ENCODE data around the gene LRRC3. TPM values are rescaled to one million over a fixed set of nuclear protein-coding genes. Genes with fewer than 3 reads are reported as not detected.

Gene LRRC3
- total and polyA plus RNA-seq, 12 donors: 0.67 to 3.2 (median 1.9) TPM

GRCh38 chr21:44503901-44504399 lies 48.6 kb downstream of the LRRC3 start:
- Histone ChIP-seq H3K4me3 (no peak overlapping the region), H3K36me3 (replicated peaks in 1 of 2) (no peaks in the 10 kb centered on the region), H3K9me3 (replicated peaks in 1 of 3) (no peaks in the 10 kb centered on the region), H3K27me3 (peaks cover 4% of the 10 kb centered on the region), H3K4me1 (replicated peaks in 1 of 2) (no peaks in the 10 kb centered on the region), H3K27ac (no peak overlapping the region)
- intact Hi-C loops (cut with DNase I): no loop called here
- DNase-seq: peak in 1 of 7 donors; percentile 4
- 52 to 67% (median 59%) methylated on average over 13 to 20 of the region's 20 CpGs for WGBS, 4 donors
- no peak for TF ChIP-seq POLR2A (IDR thresholded peaks at IDR 0.05)
- no peak for TF ChIP-seq CTCF (IDR thresholded peaks at IDR 0.05)

GRCh38 chr21:44505673-44506278 lies 50.5 kb downstream of the LRRC3 start:
- Histone ChIP-seq H3K4me3 (no peak overlapping the region), H3K36me3 (replicated peaks in 1 of 2) (no peaks in the 10 kb centered on the region), H3K4me1 (replicated peaks in 1 of 2) (no peaks in the 10 kb centered on the region), H3K9me3 (replicated peaks in 1 of 3) (no peaks in the 10 kb centered on the region), H3K27me3 (peaks cover 8% of the 10 kb centered on the region), H3K27ac (no peak overlapping the region)
- intact Hi-C loops (cut with DNase I): no loop called here
- WGBS, 4 donors: 76 to 83% (median 77%) methylated on average over 10 to 16 of the region's 16 CpGs
- no peak for TF ChIP-seq CTCF (IDR thresholded peaks at IDR 0.05)
- TF ChIP-seq POLR2A (IDR thresholded peaks at IDR 0.05): no peak
- DNase-seq: no peak

- no peak for DNase-seq
- no peak overlapping the region for H3K4me3 ChIP-seq
- no peaks in the 10 kb centered on the region for H3K36me3 ChIP-seq (replicated peaks in 1 of 2)
- H3K27me3 ChIP-seq: peaks cover 8% of the 10 kb centered on the region
- 75 to 83% (median 79%) methylated on average over 25 to 44 of the region's 44 CpGs for WGBS, 4 donors
- intact Hi-C loops (cut with DNase I): no loop called here
- TF ChIP-seq POLR2A (IDR thresholded peaks at IDR 0.05): no peak
- TF ChIP-seq CTCF (IDR thresholded peaks at IDR 0.05): no peak
- no peaks in the 10 kb centered on the region for H3K9me3 ChIP-seq (replicated peaks in 1 of 3)
- no peaks in the 10 kb centered on the region for H3K4me1 ChIP-seq (replicated peaks in 1 of 2)
- H3K27ac ChIP-seq: no peak overlapping the region
Measured at GRCh38 chr21:44506279-44507255, 51.3 kb downstream of the LRRC3 start.

- Histone ChIP-seq H3K27ac (no peak overlapping the region), H3K36me3 (replicated peaks in 1 of 2) (no peaks in the 10 kb centered on the region), H3K4me1 (replicated peaks in 1 of 2) (no peaks in the 10 kb centered on the region), H3K27me3 (peaks cover 8% of the 10 kb centered on the region), H3K9me3 (replicated peaks in 1 of 3) (no peaks in the 10 kb centered on the region), H3K4me3 (no peak overlapping the region)
- DNase-seq: no peak
- TF ChIP-seq CTCF (IDR thresholded peaks at IDR 0.05): no peak
- no peak for TF ChIP-seq POLR2A (IDR thresholded peaks at IDR 0.05)
- WGBS, 4 donors: 80 to 88% (median 84%) methylated on average over 25 to 26 of the region's 26 CpGs
- intact Hi-C loops (cut with DNase I): no loop called here
Measured at GRCh38 chr21:44507673-44508425, 52.5 kb downstream of the LRRC3 start.

Measured in adrenal gland (tissue), 12 donors.